GM21381 (cell line): Measurements from ENCODE around the gene AP3M1.

ENCODE experiments used
- ATAC-seq: cut with Tn5 transposase; IDR thresholded peaks from one replicate; pipeline ENCODE4 v1.9.1; 2021; ENCODE audit warnings: mild to moderate bottlenecking, moderate library complexity; ENCODE audit not compliant: unreplicated experiment

AP3M1 gene

GRCh38 chr10:74081941-74082718, 68.5 kb downstream of the AP3M1 start:
- no peak for ATAC-seq

- ATAC-seq = no peak
Measured at GRCh38 chr10:74081192-74081803, 69.3 kb downstream of the AP3M1 start.

DNA sequence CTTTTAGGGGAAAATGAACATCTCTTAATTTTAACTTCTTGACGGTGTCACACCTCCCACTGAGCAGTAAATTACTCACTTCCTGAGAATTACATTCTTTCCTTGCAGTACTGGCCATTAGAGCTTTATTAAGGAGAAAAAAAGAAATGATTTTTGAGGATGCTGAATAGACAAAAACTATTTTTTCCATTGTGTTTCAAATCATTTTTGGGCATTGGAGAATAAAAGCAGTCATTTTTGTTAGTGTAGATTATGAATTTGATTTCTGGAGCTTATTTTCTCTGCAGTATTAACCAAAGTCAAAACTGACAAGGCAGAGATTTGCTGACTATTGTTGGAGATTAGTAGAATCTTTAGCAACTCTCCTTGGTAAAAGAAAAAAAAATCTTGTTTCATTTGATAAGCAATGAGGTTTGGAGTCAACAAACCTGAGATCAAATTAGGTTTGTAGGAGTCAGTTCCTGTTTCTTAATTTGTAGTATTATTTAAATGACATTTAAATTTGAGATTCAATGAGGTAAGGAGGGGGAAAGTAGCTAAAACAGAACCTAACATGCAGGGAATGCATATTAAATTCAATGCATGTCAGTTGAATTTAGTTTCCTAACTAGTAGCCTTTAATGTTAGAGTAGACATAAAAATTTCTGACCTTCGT, 70.6 kb downstream of the AP3M1 start:
- ATAC-seq = no peak

DNA sequence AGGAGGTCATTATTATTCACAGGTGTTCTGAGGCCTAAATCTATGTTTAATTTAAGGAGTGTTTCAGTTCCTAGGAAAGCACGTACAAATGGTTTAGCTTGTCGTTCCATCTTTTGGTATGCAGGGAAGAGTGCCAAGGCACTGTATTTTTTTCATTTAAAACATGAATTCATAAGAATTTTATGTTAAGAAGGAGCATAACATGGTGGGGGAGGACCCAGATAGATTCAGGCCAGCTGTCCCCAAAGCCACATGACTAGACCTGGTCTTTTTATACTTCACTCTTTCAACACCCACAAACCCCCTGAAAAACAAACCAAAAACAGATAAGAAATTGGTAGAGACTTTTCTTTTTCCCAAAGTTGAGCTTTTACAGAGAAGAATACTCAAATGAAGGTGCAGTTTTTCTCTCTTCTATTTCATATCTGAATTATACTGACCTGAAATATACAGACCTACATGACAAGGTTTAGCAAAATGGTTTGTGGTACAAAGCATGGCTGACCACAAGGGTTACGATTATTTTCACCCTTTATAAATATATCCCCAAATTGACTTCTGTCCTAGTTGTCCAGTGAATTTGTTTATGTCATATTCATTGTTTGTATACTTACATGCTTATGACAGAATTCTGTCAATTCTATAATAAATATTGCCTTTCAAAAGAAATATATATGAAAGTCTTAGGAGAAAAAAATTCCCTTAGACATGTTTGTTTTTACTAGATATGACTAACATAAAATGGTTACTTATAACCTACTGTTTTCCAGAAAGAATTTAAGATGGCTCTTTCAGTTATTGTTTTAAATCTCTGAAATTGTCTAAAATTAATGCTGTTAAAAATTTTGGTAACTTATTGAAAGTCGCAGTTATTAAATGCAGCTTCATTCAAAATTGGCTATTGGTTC, 71.3 kb downstream of the AP3M1 start:
- ATAC-seq = no peak

GRCh38 chr10:74078037-74078436, 72.6 kb downstream of the AP3M1 start:
- no peak for ATAC-seq

DNA sequence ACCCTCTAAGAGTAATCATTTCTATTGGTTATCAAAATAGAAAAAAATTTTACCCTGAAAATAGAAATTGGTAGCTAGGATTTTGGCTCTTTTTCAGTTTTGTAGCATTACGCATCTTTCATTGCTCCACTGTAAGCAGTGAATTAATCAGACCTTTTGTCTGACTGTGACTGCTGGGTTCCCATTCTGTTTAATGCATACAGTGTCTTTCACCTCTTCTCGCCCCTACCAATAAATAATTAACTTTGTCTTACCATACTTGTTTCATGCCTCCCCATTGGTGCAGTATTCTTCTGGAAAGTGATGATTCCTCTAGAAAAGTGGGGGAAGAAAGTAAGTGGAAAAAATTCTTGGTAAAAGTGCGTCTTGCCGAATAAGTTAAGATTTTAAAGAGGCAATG, 73.2 kb downstream of the AP3M1 start:
- ATAC-seq = no peak

GRCh38 chr10:74076961-74077360, 73.7 kb downstream of the AP3M1 start:
- no peak for ATAC-seq

- no peak for ATAC-seq
Measured at GRCh38 chr10:74075906-74076305, 74.7 kb downstream of the AP3M1 start.

DNA sequence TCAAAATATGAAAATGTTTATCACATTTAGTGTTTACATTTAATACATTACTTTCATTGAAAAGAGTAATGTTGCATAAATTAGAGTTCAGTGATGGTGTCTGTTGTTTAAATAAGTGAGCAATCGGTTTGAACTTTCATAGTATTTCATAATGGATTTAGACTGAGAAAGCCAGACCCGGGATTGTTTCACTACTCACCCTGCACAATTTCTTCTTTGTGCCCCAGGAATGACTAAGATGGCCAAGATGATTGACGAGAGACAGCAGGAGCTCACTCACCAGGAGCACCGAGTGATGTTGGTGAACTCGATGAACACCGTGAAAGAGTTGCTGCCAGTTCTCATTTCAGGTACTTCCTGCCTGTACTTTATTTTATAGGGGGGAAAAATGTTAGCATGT, 78.1 kb downstream of the AP3M1 start:
- no peak for ATAC-seq

DNA sequence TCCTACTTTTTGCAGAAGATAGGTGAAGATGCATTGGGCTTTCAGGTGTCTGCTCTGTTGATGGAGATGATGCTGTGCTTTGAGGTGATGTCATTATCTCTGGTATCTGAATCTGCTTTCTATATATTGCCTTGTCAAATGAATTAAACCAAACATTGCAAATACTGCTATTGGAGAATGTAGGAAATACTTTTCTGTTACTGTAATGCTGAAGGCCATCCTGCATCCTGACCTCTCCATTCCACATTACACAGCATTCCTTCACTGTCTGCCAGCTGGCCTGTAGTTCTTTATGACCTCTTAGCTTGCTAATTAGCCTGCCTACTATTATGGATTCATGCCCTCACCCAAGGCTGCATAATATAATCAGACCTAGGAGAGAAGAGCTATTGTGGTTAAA, 79.5 kb downstream of the AP3M1 start:
- ATAC-seq = no peak
